CD14-positive monocyte (primary cell): ENCODE results near the gene PNKP. TPM values are rescaled to one million over a fixed set of nuclear protein-coding genes. Genes with fewer than 3 reads are reported as not detected.

Experiments
- DNase-seq, 3 donors: peaks; one replicate each; pipeline ENCODE4 v3.0.0-alpha.2; 2011 to 2022
- H2AFZ ChIP-seq: 2 replicates; pipeline ENCODE4 v1.6.0; 2012; ENCODE audit warnings: mild to moderate bottlenecking, low read depth, low read length, inconsistent platforms; ENCODE audit not compliant: insufficient read depth, poor library complexity, severe bottlenecking
- H3K27ac ChIP-seq, 2 donors: 1 replicate in 1 of 2; 2 replicates in 1 of 2; pipeline ENCODE4 v1.5.1; 2012 to 2013; ENCODE audit warnings: low read length in 2 of 2, control low read depth in 1 of 2, inconsistent platforms in 1 of 2, low read depth in 1 of 2, mild to moderate bottlenecking in 1 of 2
- H3K27me3 ChIP-seq, 2 donors: one replicate each; pipeline versions ENCODE4 v1.6.0 to v1.6.1; 2011 to 2013; ENCODE audit warnings: low read length in 2 of 2; ENCODE audit not compliant: control insufficient read depth in 2 of 2, insufficient read depth in 2 of 2
- H3K36me3 ChIP-seq, 2 donors: replicated peaks in 1 of 2; 1 replicate in 1 of 2; 2 replicates in 1 of 2; pipeline versions ENCODE4 v1.5.1 to v1.6.1; 2012 to 2013; ENCODE audit warnings: low read length in 2 of 2, control low read depth in 1 of 2, inconsistent platforms in 1 of 2, mild to moderate bottlenecking in 1 of 2; ENCODE audit not compliant: insufficient read depth in 2 of 2, control insufficient read depth in 1 of 2
- H3K4me1 ChIP-seq, 2 donors: 1 replicate in 1 of 2; 2 replicates in 1 of 2; pipeline versions ENCODE4 v1.5.1 to v1.6.1; 2012 to 2013; ENCODE audit warnings: low read length in 2 of 2, control low read depth in 1 of 2, inconsistent platforms in 1 of 2, mild to moderate bottlenecking in 1 of 2, moderate library complexity in 1 of 2; ENCODE audit not compliant: insufficient read depth in 2 of 2, control insufficient read depth in 1 of 2
- H3K4me2 ChIP-seq: replicated peaks from 2 replicates; pipeline ENCODE3; 2012; ENCODE audit warnings: low read length, moderate library complexity, mild to moderate bottlenecking; ENCODE audit not compliant: poor library complexity, severe bottlenecking; ENCODE audit errors: extremely low read depth
- H3K4me3 ChIP-seq, 3 experiments: fragments of 200-600 bp in 1 of 3; sonication (generic) in 1 of 3; replicated peaks in 1 of 3; 1 replicate in 2 of 3; 2 replicates in 1 of 3; pipeline ENCODE4 v1.5.1; 2011 to 2013; ENCODE audit warnings: low read length in 3 of 3, mild to moderate bottlenecking in 3 of 3, control low read depth in 2 of 3, low read depth in 2 of 3, inconsistent platforms in 1 of 3, moderate library complexity in 1 of 3
- H3K79me2 ChIP-seq: 2 replicates; pipeline ENCODE4 v1.6.0; 2012; ENCODE audit warnings: mild to moderate bottlenecking, control low read depth, inconsistent platforms, low read length, moderate library complexity; ENCODE audit not compliant: insufficient read depth
- H3K9ac ChIP-seq: 2 replicates; pipeline ENCODE4 v1.6.0; 2017; ENCODE audit warnings: low read length, mild to moderate bottlenecking; ENCODE audit not compliant: insufficient read depth, poor library complexity, severe bottlenecking
- H3K9me3 ChIP-seq, 2 donors: replicated peaks in 1 of 2; 1 replicate in 1 of 2; 2 replicates in 1 of 2; pipeline versions ENCODE4 v1.5.1 to v1.6.1; 2012 to 2013; ENCODE audit warnings: low read length in 2 of 2, control low read depth in 1 of 2; ENCODE audit not compliant: control insufficient read depth in 1 of 2, insufficient read depth in 1 of 2
- H4K20me1 ChIP-seq: 2 replicates; pipeline ENCODE4 v1.6.0; 2012; ENCODE audit warnings: mild to moderate bottlenecking, low read length, control low read depth, moderate library complexity; ENCODE audit not compliant: insufficient read depth
- H3K27ac Mint-ChIP-seq, 7 donors: one replicate each; pipeline ENCODE4 v1.8.0; 2020; ENCODE audit warnings: mild to moderate bottlenecking in 7 of 7, mixed read lengths in 7 of 7, moderate library complexity in 6 of 7, inconsistent platforms in 2 of 7
- H3K27me3 Mint-ChIP-seq, 3 donors: one replicate each; pipeline ENCODE4 v1.8.0; 2021 to 2022; ENCODE audit warnings: low read depth in 3 of 3, mild to moderate bottlenecking in 3 of 3, mixed read lengths in 3 of 3, moderate library complexity in 3 of 3, inconsistent platforms in 1 of 3
- H3K36me3 Mint-ChIP-seq, 2 donors: one replicate each; pipeline ENCODE4 v1.8.0; 2020; ENCODE audit warnings: mixed read lengths in 2 of 2, inconsistent platforms in 1 of 2, mild to moderate bottlenecking in 1 of 2
- H3K4me1 Mint-ChIP-seq: one replicate; pipeline ENCODE4 v1.8.0; 2020; ENCODE audit warnings: mild to moderate bottlenecking, mixed read lengths
- H3K4me3 Mint-ChIP-seq, 2 donors: one replicate each; pipeline ENCODE4 v1.8.0; 2020; ENCODE audit warnings: mild to moderate bottlenecking in 2 of 2, mixed read lengths in 2 of 2, moderate library complexity in 1 of 2
- H3K9me3 Mint-ChIP-seq, 7 donors: one replicate each; pipeline ENCODE4 v1.8.0; 2020 to 2022; ENCODE audit warnings: mixed read lengths in 7 of 7, mild to moderate bottlenecking in 6 of 7, moderate library complexity in 6 of 7, inconsistent platforms in 2 of 7
- WGBS: methylation state at CpG from one replicate; pipeline ENCODE4 v1.1.5; 2013; ENCODE audit warnings: missing lambda C conversion rate; ENCODE audit not compliant: insufficient coverage; 5-methylcytosine and 5-hydroxymethylcytosine counted together
- intact Hi-C, 2 donors: fragments of 100-400 bp; cut with micrococcal nuclease; formaldehyde crosslinking; loops; one replicate each; pipeline versions ENCODE4 v1.15.0 to v1.15.1; 2023
- polyA plus RNA-seq, 3 donors: library from polyadenylated mRNA; depleted of rRNA in 1 of 3; unstranded in 2 of 3; stranded (reverse) in 1 of 3; fragments of 300-500 nt in 2 of 3; fragments of >200 nt in 1 of 3; fragmentation: Illumina TruSeq in 2 of 3; gene quantifications; 1 replicate in 2 of 3; 2 replicates in 1 of 3; pipeline ENCODE4 v1.2.3, GENCODE V29; 2012 to 2021
- TF ChIP-seq, protein P1 (sequence below): fragments of 200-600 bp; IDR thresholded peaks from one replicate; pipeline ENCODE4 v1.8.0; 2022; ENCODE audit warnings: antibody characterized with exemption, mild to moderate bottlenecking

PNKP gene
- polyA plus RNA-seq, 3 donors = 23.0 to 88.6 (median 30.2) TPM

DNA sequence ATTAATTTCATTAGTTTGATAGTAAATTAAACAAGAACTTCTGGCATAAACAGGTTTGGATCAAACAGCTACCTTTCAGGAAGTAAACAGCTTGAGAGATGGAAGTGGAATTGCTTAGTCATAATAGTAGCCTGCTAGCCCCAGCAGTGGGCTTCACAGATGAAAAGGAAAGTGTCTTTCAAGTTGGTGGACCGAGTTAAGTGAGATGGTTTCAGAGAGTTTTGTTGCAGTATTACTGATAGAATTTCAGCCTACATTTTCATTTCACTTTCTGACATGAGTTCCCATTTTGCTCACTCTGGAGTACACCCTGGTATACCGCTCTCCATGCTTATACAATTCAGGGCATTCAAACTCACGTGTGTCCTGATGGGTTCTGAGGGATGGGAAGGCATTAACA is 18.4 kb downstream of the PNKP start:
- WGBS = no CpG with 5 or more reads among the region's 3 CpGs
- no peak overlapping the region for H3K9ac ChIP-seq
- peaks cover 7 to 12% of the 10 kb centered on the region in 2 donors for H3K27me3 ChIP-seq
- H2AFZ ChIP-seq = no peak overlapping the region
- peaks cover 4 to 11% (median 8%) of the 10 kb centered on the region in 7 donors for H3K9me3 Mint-ChIP-seq
- peaks cover 20% of the 10 kb centered on the region for H3K79me2 ChIP-seq
- peaks cover 4% of the 10 kb centered on the region in 2 donors for H3K9me3 ChIP-seq
- H3K4me3 Mint-ChIP-seq = peak overlapping the region in 1 of 2 donors; percentile 28
- peaks cover 21% of the 10 kb centered on the region for H4K20me1 ChIP-seq
- H3K4me1 Mint-ChIP-seq = peaks cover 55% of the 10 kb centered on the region
- peak overlapping the region in 1 of 2 donors; percentile 49 for H3K27ac ChIP-seq
- H3K27me3 Mint-ChIP-seq = peaks cover 13 to 17% (median 14%) of the 10 kb centered on the region in 3 donors
- intact Hi-C loops = no loop called here
- H3K4me2 ChIP-seq = no peak overlapping the region
- TF ChIP-seq, protein P1, sequence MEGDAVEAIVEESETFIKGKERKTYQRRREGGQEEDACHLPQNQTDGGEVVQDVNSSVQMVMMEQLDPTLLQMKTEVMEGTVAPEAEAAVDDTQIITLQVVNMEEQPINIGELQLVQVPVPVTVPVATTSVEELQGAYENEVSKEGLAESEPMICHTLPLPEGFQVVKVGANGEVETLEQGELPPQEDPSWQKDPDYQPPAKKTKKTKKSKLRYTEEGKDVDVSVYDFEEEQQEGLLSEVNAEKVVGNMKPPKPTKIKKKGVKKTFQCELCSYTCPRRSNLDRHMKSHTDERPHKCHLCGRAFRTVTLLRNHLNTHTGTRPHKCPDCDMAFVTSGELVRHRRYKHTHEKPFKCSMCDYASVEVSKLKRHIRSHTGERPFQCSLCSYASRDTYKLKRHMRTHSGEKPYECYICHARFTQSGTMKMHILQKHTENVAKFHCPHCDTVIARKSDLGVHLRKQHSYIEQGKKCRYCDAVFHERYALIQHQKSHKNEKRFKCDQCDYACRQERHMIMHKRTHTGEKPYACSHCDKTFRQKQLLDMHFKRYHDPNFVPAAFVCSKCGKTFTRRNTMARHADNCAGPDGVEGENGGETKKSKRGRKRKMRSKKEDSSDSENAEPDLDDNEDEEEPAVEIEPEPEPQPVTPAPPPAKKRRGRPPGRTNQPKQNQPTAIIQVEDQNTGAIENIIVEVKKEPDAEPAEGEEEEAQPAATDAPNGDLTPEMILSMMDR = no peak
- no peaks in the 10 kb centered on the region for H3K36me3 ChIP-seq
- peak overlapping the region; percentile 64 to 90 (median 81) for H3K27ac Mint-ChIP-seq
- peaks cover 47 to 55% of the 10 kb centered on the region in 2 donors for H3K4me1 ChIP-seq
- H3K36me3 Mint-ChIP-seq = peaks cover 8 to 9% of the 10 kb centered on the region in 2 donors
- peak in 1 of 3 donors; percentile 31 for DNase-seq
- peak overlapping the region in 1 of 3 experiments; percentile 46 for H3K4me3 ChIP-seq

DNA sequence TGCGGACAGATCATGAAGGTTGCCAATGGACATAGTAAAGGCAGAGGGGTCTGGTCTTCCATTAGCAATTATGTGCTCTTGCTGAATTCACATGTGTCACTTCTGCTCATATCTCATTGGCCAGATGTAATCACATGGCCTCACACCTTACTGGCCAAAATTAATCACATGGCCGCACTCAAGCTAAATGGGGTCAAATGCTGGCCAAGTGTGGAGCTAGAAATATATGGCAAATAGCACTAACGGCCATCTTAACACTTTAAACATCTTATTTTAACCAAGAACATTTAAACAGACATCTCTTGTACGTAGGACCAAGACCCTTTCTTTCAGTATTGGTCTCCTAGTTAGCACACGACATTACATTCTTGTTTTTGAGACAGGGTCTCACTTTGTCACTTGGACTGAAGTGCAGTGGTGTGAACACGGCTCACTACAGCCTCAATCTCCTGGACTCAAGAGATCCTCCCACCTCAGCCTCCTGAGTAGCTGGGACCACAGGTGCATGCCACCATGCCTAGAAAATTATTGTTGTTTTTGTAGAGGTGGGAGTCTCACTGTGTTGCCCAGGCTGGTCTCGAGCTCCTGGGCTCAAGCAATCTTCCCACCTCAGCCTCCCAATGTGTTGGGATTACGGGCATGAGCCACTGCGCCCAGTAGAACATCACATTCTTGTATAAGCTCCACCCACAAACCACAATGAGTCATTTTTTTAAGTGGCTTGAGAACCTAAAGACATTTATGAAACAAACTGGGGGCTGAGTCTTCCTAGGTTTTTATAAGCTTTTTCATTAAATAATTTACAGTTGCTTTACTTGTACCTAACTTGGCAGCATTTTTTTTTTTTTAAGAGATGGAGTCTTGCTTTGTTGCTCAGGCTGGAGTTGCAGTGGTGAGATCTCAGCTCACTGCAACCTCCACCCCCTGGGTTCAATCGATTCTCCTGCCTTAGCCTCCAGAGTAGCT is 19.4 kb downstream of the PNKP start:
- no peak overlapping the region for H3K9ac ChIP-seq
- H2AFZ ChIP-seq = no peak overlapping the region
- Mint-ChIP-seq H3K9me3 (peaks cover 4 to 11% (median 8%) of the 10 kb centered on the region in 7 donors), H3K4me3 (peak overlapping the region in 1 of 2 donors; percentile 57), H3K4me1 (peaks cover 53% of the 10 kb centered on the region), H3K27me3 (peaks cover 13 to 14% (median 13%) of the 10 kb centered on the region in 3 donors), H3K36me3 (peaks cover 8 to 9% of the 10 kb centered on the region in 2 donors), H3K27ac (peak overlapping the region; percentile 66 to 90 (median 81))
- peaks cover 7 to 12% of the 10 kb centered on the region in 2 donors for H3K27me3 ChIP-seq
- WGBS = 97% methylated on average over 6 of the region's 10 CpGs
- H3K27ac ChIP-seq = peak overlapping the region; percentile 11 to 49
- peaks cover 14% of the 10 kb centered on the region for H4K20me1 ChIP-seq
- peak; percentile 58 to 79 (median 71) for DNase-seq
- H3K4me3 ChIP-seq = peak overlapping the region in 1 of 3 experiments; percentile 46
- H3K4me1 ChIP-seq = peaks cover 49 to 63% of the 10 kb centered on the region in 2 donors
- intact Hi-C loops = no loop called here
- H3K4me2 ChIP-seq = peak overlapping the region; percentile 33
- peaks cover 13% of the 10 kb centered on the region for H3K79me2 ChIP-seq
- TF ChIP-seq, protein P1 = no peak
- peaks cover 4% of the 10 kb centered on the region in 2 donors for H3K9me3 ChIP-seq
- no peaks in the 10 kb centered on the region for H3K36me3 ChIP-seq
